ENCODE data around the gene RBL2.

RBL2 gene

GRCh38 chr16:53435066-53435688 lies 906 bp downstream of the RBL2 start:
- H3K9me3 ChIP-seq (replicated peaks in 1 of 11), result no peaks in the 10 kb centered on the region
- H3K36me3 ChIP-seq, result peaks cover 6 to 30% (median 19%) of the 10 kb centered on the region in 11 experiments; a peak in 20 of 22 replicates
- H3K27ac ChIP-seq, result peak overlapping the region; percentile 83 to 99 (median 94)
- H3K4me2 ChIP-seq, result peak overlapping the region; percentile 72 to 97 (median 85)
- H3K9ac ChIP-seq, result peak overlapping the region; percentile 90 to 99 (median 95)
- H3K4me3 ChIP-seq, result peak overlapping the region; percentile 77 to 99 (median 92)
- peaks cover 0 to 30% (median 14%) of the 10 kb centered on the region in 11 experiments; a peak in 15 of 22 replicates for H4K20me1 ChIP-seq
- no peaks in the 10 kb centered on the region for H3K27me3 ChIP-seq
- peaks cover 13 to 28% (median 23%) of the 10 kb centered on the region in 10 experiments for H3K4me1 ChIP-seq
- no peak for TF ChIP-seq Cebpa-rat (IDR thresholded peaks at IDR 0.05)

- Histone ChIP-seq H3K9ac (no peak overlapping the region), H3K4me2 (peak overlapping the region in 10 of 11 experiments; percentile 12 to 48 (median 30); a peak in 9 of 22 replicates), H3K4me1 (peaks cover 13 to 40% (median 25%) of the 10 kb centered on the region in 10 experiments), H4K20me1 (peaks cover 0 to 30% (median 18%) of the 10 kb centered on the region in 11 experiments; a peak in 15 of 22 replicates), H3K27me3 (no peaks in the 10 kb centered on the region), H3K36me3 (peaks cover 46 to 79% (median 65%) of the 10 kb centered on the region in 11 experiments), H3K4me3 (no peak overlapping the region), H3K27ac (no peak overlapping the region), H3K9me3 (replicated peaks in 1 of 11) (no peaks in the 10 kb centered on the region)
- TF ChIP-seq Cebpa-rat (IDR thresholded peaks at IDR 0.05), result no peak
These were observed 5.9 kb downstream of the RBL2 start for GRCh38 chr16:53440125-53440524.

- H3K27ac ChIP-seq, result no peak overlapping the region
These were observed 11.3 kb downstream of the RBL2 start for GRCh38 chr16:53445534-53445933.

GRCh38 chr16:53446090-53446489 lies 11.8 kb downstream of the RBL2 start:
- no peak for TF ChIP-seq Cebpa-rat (IDR thresholded peaks at IDR 0.05)
- H3K36me3 ChIP-seq, result peaks cover 72 to 100% (median 92%) of the 10 kb centered on the region in 11 experiments
- no peak overlapping the region for H3K4me2 ChIP-seq
- H3K9me3 ChIP-seq (replicated peaks in 1 of 11), result no peaks in the 10 kb centered on the region
- H3K4me1 ChIP-seq, result peaks cover 0 to 8% (median 0%) of the 10 kb centered on the region in 10 experiments; a peak in 2 of 20 replicates
- no peak overlapping the region for H3K9ac ChIP-seq
- no peak overlapping the region for H3K27ac ChIP-seq
- H3K4me3 ChIP-seq, result no peak overlapping the region
- H3K27me3 ChIP-seq, result no peaks in the 10 kb centered on the region
- peaks cover 0 to 5% (median 0%) of the 10 kb centered on the region in 11 experiments; a peak in 1 of 22 replicates for H4K20me1 ChIP-seq

More at GRCh38 chr16:53445534-53445933, 11.3 kb downstream of the RBL2 start:
- Histone ChIP-seq H3K4me2 (no peak overlapping the region), H4K20me1 (peaks cover 0 to 5% (median 0%) of the 10 kb centered on the region in 11 experiments; a peak in 2 of 22 replicates), H3K27me3 (no peaks in the 10 kb centered on the region), H3K4me1 (peaks cover 0 to 13% (median 1%) of the 10 kb centered on the region in 10 experiments; a peak in 11 of 20 replicates), H3K9ac (no peak overlapping the region), H3K4me3 (no peak overlapping the region), H3K9me3 (replicated peaks in 1 of 11) (no peaks in the 10 kb centered on the region), H3K36me3 (peaks cover 77 to 100% (median 93%) of the 10 kb centered on the region in 11 experiments)
- TF ChIP-seq Cebpa-rat (IDR thresholded peaks at IDR 0.05), result no peak

GRCh38 chr16:53449816-53450517 lies 15.7 kb downstream of the RBL2 start:
- Histone ChIP-seq H3K4me2 (no peak overlapping the region), H4K20me1 (peaks cover 0 to 5% (median 0%) of the 10 kb centered on the region in 11 experiments; a peak in 3 of 22 replicates), H3K36me3 (peaks cover 65 to 100% (median 93%) of the 10 kb centered on the region in 11 experiments), H3K27ac (no peak overlapping the region), H3K4me1 (no peaks in the 10 kb centered on the region), H3K27me3 (no peaks in the 10 kb centered on the region), H3K4me3 (no peak overlapping the region), H3K9ac (no peak overlapping the region), H3K9me3 (replicated peaks in 1 of 11) (no peaks in the 10 kb centered on the region)
- no peak for TF ChIP-seq Cebpa-rat (IDR thresholded peaks at IDR 0.05)

- Histone ChIP-seq H3K27me3 (no peaks in the 10 kb centered on the region), H3K4me3 (no peak overlapping the region), H3K4me1 (peaks cover 0 to 22% (median 19%) of the 10 kb centered on the region in 10 experiments; a peak in 16 of 20 replicates), H3K9me3 (replicated peaks in 1 of 11) (no peaks in the 10 kb centered on the region), H4K20me1 (peaks cover 0 to 17% (median 5%) of the 10 kb centered on the region in 11 experiments; a peak in 6 of 22 replicates), H3K36me3 (peaks cover 67 to 100% (median 92%) of the 10 kb centered on the region in 11 experiments), H3K27ac (no peak overlapping the region), H3K4me2 (no peak overlapping the region), H3K9ac (no peak overlapping the region)
- no peak for TF ChIP-seq Cebpa-rat (IDR thresholded peaks at IDR 0.05)
These were observed 19.7 kb downstream of the RBL2 start for GRCh38 chr16:53453928-53454327.

GRCh38 chr16:53456625-53457024 lies 22.4 kb downstream of the RBL2 start:
- Histone ChIP-seq H3K4me1 (peaks cover 0 to 22% (median 19%) of the 10 kb centered on the region in 10 experiments; a peak in 16 of 20 replicates), H3K27ac (no peak overlapping the region), H3K27me3 (no peaks in the 10 kb centered on the region), H3K4me2 (peak overlapping the region in 8 of 11 experiments; percentile 7 to 30 (median 18); a peak in 8 of 22 replicates), H3K9me3 (replicated peaks in 1 of 11) (no peaks in the 10 kb centered on the region), H4K20me1 (peaks cover 0 to 17% (median 3%) of the 10 kb centered on the region in 11 experiments; a peak in 6 of 22 replicates), H3K9ac (no peak overlapping the region), H3K36me3 (peaks cover 91 to 100% (median 97%) of the 10 kb centered on the region in 11 experiments), H3K4me3 (no peak overlapping the region)
- TF ChIP-seq Cebpa-rat (IDR thresholded peaks at IDR 0.05), result no peak

- Histone ChIP-seq H3K4me2 (peak overlapping the region in 4 of 11 experiments; percentile 4 to 30 (median 19); a peak in 1 of 22 replicates), H3K9ac (no peak overlapping the region), H3K9me3 (replicated peaks in 1 of 11) (no peaks in the 10 kb centered on the region), H3K27ac (no peak overlapping the region), H4K20me1 (peaks cover 0 to 17% (median 3%) of the 10 kb centered on the region in 11 experiments; a peak in 6 of 22 replicates), H3K36me3 (peaks cover 93 to 100% (median 99%) of the 10 kb centered on the region in 11 experiments), H3K4me1 (peaks cover 0 to 22% (median 19%) of the 10 kb centered on the region in 10 experiments; a peak in 16 of 20 replicates), H3K27me3 (no peaks in the 10 kb centered on the region), H3K4me3 (no peak overlapping the region)
- no peak for TF ChIP-seq Cebpa-rat (IDR thresholded peaks at IDR 0.05)
These were observed 23.4 kb downstream of the RBL2 start for GRCh38 chr16:53457670-53458069.

- Histone ChIP-seq H3K9ac (no peak overlapping the region), H3K27ac (no peak overlapping the region), H3K4me2 (no peak overlapping the region), H3K4me1 (peaks cover 0 to 22% (median 19%) of the 10 kb centered on the region in 10 experiments; a peak in 16 of 20 replicates), H3K36me3 (peaks cover 95 to 100% (median 99%) of the 10 kb centered on the region in 11 experiments), H3K27me3 (no peaks in the 10 kb centered on the region), H3K4me3 (no peak overlapping the region), H4K20me1 (peaks cover 0 to 17% (median 3%) of the 10 kb centered on the region in 11 experiments; a peak in 5 of 22 replicates), H3K9me3 (replicated peaks in 1 of 11) (no peaks in the 10 kb centered on the region)
- TF ChIP-seq Cebpa-rat (IDR thresholded peaks at IDR 0.05), result no peak
These were observed 24.4 kb downstream of the RBL2 start for GRCh38 chr16:53458635-53459034.
